ENCODE measurements around the gene HUS1.
"Not testable (repeated sequence)": the region's sequence is repeated elsewhere in the genome, so short reads cannot be mapped to it uniquely, and the experiment has no call there.

The HUS1 gene

DNA sequence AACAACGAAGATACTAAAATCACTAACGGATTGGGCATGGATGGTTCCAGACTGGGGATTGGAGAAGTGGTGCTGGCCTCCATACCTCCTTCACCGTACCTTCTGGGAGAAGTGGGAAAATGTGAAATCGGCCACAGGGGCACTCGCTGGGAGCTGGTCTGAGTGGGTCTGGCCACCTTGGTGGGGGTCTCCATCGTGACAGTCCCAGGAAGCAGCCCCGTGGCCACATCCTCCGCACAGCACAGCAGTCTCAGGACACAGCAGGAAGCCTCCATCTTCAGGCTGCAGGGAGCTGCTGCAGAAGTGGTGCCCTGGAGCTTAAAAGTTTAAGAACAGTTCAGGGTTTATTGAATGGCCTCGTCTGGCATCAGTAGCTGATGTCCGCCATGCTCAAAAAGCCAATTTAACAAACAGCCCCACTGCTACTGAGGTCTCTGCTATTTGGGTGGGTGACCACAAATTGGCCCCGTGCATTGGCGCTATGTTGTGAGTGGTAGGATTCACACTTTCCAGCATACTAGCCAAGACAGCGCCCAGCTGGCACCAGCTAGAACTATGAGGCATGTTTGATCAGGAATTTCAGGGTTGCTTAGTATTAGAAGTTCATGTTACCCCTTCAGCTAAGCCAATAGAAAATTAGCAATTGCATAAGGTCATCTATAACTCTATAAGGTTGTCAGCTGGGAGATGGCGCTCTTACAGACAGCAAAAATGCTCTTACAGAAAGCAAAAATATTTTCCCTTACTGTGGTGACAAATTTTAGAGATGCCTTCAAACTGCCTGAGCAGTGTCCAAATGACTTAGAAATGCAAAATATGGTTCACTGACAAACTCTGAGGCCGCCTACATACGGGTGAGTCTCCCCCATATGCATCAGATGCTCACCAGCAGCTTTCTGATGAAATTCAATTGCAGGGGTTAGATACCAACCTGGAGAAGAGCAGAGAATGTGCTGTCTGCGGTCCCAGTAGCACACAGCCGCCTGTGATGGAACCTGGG is 48.1 kb downstream of the HUS1 start:
- no peaks in the 10 kb centered on the region for H3K9me3 Mint-ChIP-seq
- ATAC-seq: no peak
- no peaks in the 10 kb centered on the region for H3K4me1 Mint-ChIP-seq
- no peak overlapping the region for H3K27ac Mint-ChIP-seq
- H3K4me3 Mint-ChIP-seq: no peak overlapping the region
- DNase-seq: no peak
- no peaks in the 10 kb centered on the region for H3K27me3 Mint-ChIP-seq

DNA sequence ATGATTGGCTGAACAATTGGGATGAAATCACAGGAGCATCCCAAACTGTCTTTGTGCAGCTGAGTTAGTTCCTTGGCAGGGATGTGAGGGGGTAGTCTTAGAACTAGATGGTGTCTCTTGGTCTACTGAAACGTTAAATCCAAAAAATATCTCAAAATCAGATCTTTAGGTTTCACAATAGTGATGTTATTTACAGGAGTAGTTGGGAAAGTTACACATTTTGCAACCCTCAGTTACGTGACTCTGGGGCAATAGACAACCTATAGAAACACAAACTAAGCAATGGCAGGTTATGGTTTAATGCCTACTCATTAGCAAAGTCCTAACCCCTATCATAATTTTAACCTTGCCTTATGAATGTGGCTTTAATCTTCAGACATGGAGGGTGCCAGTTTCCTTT is 55.1 kb downstream of the HUS1 start:
- Mint-ChIP-seq H3K4me3 (no peak overlapping the region), H3K9me3 (no peaks in the 10 kb centered on the region), H3K27ac (no peak overlapping the region), H3K4me1 (no peaks in the 10 kb centered on the region), H3K27me3 (peaks cover 13% of the 10 kb centered on the region)
- ATAC-seq (no peak), DNase-seq (no peak)

DNA sequence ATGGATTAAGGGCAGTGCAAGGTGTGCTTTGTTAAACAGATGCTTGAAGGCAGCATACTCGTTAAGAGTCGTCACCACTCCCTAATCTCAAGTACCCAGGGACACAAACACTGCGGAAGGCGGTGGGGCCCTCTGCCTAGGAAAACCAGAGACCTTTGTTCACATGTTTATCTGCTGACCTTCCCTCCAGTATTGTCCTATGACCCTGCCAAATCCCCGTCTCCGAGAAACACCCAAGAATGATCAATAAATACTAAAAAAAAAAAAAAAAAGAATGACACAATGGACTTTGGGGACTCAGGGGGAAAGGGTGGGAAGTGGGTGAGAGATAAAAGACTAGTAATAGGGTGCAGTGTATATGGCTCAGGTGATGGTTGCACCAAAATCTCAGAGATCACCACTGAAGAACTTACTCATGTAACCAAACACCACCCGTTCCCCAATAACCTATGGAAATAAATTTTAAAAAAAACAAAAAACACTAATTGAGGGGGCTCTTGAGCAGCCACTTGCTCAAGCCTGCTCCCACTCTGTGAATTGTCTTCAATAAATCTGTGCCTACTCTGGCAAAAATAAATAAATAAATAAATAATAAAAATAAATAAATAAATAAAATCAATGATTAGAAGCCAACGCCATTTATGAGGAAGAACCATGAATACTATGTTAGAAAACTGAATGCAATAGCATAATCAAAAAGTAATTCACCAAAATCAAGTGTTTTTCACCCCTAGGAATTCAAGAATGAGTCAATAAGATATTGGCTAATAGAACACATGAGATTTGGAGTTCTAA is 56.1 kb downstream of the HUS1 start:
- not testable (repeated sequence) for H3K4me1 Mint-ChIP-seq, DNase-seq, H3K9me3 Mint-ChIP-seq, ATAC-seq, H3K27ac Mint-ChIP-seq, H3K4me3 Mint-ChIP-seq
- peaks cover 18% of the 10 kb centered on the region for H3K27me3 Mint-ChIP-seq

DNA sequence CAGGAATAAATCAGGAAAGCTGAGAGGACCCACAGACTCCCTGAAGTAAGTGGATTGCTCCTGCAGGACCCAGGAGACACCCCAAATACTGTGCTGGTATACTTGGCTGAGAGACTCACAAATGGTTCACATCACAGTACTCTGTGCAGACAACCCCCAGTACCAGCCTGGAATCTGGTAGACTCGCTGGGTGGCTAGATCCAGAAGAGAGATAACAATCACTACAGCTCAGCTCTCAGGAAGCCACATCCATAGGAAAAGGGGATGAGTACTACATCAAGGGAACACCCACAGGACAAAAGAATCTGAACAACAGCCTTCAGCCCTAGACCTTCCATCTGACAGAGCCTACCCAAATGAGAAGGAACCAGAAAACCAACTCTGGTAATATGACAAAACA is 62.9 kb downstream of the HUS1 start:
- not testable (repeated sequence) for H3K9me3 Mint-ChIP-seq, ATAC-seq, H3K4me3 Mint-ChIP-seq, H3K4me1 Mint-ChIP-seq, DNase-seq, H3K27ac Mint-ChIP-seq
- H3K27me3 Mint-ChIP-seq: peaks cover 25% of the 10 kb centered on the region

DNA sequence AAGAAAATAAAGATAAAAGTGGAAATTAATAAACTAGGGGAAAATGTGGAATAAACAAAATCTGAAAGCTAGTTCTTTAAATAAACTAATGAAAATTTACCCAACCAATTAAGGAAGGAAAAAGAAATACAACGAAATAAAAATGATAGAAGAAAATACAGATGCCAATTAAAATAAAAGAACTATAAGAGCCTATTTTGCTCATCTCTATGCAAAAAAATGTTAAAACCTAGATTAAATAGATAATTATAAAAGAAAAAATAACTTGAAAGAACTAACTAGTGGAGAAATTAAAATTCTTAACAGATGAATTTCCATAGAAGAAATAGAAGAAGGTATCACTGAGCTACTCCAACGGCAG is 63.8 kb downstream of the HUS1 start:
- no peaks in the 10 kb centered on the region for H3K4me1 Mint-ChIP-seq
- ATAC-seq (no peak), DNase-seq (no peak)
- H3K4me3 Mint-ChIP-seq: no peak overlapping the region
- no peak overlapping the region for H3K27ac Mint-ChIP-seq
- H3K27me3 Mint-ChIP-seq: peaks cover 25% of the 10 kb centered on the region
- no peaks in the 10 kb centered on the region for H3K9me3 Mint-ChIP-seq

DNA sequence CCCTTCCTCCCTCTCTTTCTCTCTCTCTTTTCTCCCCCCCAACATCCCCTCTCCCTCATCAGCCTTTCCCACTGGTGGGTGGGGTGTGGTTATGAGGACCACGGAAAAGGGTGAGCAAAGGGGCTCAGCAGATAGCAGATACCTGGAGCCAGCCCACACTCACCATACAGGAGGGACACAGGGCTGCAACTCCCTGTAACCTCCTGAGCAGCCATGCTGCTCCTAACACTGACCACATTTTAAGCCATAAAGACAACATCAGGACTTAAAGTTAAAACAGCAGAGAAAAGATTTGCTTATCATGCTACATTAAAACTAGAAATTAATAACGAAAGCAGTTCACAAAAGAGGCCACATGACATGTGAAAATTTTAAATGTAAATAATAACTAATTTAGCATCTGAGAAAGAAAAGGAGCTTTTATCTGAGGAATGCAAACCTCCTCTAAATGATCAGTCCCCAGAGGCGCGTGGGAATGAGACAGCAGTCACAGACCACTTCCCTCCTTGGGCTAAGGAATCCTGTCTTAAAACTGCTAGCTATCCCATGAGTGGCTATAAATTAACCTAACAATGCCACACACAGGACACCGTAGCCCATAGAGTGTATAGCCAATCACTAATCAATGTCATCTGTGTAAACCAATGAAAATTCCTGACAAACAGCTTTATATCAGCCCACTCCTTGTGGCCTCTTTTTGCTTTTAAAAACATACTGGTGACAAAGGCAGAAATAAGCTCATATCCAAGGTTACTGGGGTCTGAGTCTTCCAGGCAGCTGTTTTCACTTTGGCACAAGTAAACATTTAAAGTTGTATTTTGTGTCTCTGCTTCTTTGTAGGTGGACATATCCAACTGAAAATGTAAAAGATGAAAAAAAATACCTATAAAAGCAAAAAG is 64.4 kb downstream of the HUS1 start:
- peaks cover 20% of the 10 kb centered on the region for H3K27me3 Mint-ChIP-seq
- no peak overlapping the region for H3K4me3 Mint-ChIP-seq
- no peaks in the 10 kb centered on the region for H3K9me3 Mint-ChIP-seq
- ATAC-seq: no peak
- no peak overlapping the region for H3K27ac Mint-ChIP-seq
- no peaks in the 10 kb centered on the region for H3K4me1 Mint-ChIP-seq
- DNase-seq: no peak

All from stimulated activated naive CD8-positive, alpha-beta T cell treated with anti-CD3 and anti-CD28 coated beads, Interleukin-15, amount 100 ng/mL, for 72 hours (primary cell).